ENCODE data around the gene DZIP1. TPM values are rescaled to one million over a fixed set of nuclear protein-coding genes. Genes with fewer than 3 reads are reported as not detected.
A peak's percentile ranks its signal among the peaks of the same experiment; 100 is the strongest.

DZIP1 gene
- total and polyA plus RNA-seq, 2 of the 13 experiments (the other 11 are each of a cell fraction or from before 2014, with no cell fraction given): 11.0 to 36.7 TPM

DNA sequence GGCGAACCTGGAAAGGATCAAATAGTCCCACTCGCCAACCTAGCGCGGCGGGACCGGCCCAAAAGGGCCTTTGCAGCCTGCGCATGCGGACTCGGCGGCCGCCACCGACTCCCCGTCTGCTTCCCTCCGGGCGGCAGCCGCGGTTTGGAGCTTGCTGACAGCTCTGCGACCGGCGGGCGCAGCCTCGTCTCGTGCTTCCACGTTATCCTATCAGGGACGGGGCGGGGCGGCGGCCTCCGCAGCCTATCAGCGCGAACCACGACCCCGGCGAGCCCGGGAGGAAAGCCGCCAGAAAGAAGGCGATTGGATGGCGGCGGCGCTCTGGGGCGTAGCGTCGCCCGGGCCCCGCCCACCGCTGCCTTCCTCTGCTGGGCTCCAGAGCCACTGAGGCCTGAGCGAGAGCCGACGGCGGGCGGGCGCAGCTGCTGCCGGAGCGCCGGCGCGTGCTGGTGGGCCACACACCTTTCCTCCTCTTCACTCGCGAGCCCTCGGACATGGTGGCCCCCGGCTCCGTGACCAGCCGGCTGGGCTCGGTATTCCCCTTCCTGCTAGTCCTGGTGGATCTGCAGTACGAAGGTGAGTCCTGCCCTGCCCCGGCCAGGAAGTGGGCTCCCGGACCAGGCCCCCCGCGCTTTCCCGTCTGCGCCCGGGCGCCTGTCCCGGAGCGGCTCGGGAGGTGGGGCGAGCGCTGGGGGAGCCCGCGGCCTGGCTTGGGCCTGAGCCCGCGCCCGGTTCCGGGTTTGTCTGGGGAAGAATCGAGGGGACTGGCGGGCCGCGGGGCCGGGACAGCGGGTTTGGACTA, 32.5 kb upstream of the DZIP1 start, which contains the start of gene DNAJC3 (continued):
- TF ChIP-seq, protein P1, sequence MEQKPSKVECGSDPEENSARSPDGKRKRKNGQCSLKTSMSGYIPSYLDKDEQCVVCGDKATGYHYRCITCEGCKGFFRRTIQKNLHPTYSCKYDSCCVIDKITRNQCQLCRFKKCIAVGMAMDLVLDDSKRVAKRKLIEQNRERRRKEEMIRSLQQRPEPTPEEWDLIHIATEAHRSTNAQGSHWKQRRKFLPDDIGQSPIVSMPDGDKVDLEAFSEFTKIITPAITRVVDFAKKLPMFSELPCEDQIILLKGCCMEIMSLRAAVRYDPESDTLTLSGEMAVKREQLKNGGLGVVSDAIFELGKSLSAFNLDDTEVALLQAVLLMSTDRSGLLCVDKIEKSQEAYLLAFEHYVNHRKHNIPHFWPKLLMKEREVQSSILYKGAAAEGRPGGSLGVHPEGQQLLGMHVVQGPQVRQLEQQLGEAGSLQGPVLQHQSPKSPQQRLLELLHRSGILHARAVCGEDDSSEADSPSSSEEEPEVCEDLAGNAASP (CRISPR knock-in tag; IDR thresholded peaks at IDR 0.05; ENCODE audit: borderline replicate concordance): no peak; the same call in 1 of the 2 replicates
- no peak for TF ChIP-seq FOSL1 (CRISPR knock-in tag; IDR thresholded peaks at IDR 0.05; ENCODE audit: borderline replicate concordance)
- TF ChIP-seq HMGA1 (CRISPR knock-in tag; conservative IDR thresholded peaks at IDR 0.05): no peak
- TF ChIP-seq, protein P2, sequence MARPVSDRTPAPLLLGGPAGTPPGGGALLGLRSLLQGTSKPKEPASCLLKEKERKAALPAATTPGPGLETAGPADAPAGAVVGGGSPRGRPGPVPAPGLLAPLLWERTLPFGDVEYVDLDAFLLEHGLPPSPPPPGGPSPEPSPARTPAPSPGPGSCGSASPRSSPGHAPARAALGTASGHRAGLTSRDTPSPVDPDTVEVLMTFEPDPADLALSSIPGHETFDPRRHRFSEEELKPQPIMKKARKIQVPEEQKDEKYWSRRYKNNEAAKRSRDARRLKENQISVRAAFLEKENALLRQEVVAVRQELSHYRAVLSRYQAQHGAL (CRISPR knock-in tag; IDR thresholded peaks at IDR 0.05; ENCODE audit: not compliant biosample characterization): no peak
- TF ChIP-seq MATR3 (CRISPR knock-in tag; IDR thresholded peaks at IDR 0.05): no peak
- TF ChIP-seq, protein P3, sequence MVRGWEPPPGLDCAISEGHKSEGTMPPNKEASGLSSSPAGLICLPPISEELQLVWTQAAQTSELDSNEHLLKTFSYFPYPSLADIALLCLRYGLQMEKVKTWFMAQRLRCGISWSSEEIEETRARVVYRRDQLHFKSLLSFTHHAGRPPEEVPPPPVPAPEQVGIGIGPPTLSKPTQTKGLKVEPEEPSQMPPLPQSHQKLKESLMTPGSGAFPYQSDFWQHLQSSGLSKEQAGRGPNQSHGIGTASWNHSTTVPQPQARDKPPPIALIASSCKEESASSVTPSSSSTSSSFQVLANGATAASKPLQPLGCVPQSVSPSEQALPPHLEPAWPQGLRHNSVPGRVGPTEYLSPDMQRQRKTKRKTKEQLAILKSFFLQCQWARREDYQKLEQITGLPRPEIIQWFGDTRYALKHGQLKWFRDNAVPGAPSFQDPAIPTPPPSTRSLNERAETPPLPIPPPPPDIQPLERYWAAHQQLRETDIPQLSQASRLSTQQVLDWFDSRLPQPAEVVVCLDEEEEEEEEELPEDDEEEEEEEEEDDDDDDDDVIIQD (CRISPR knock-in tag; IDR thresholded peaks at IDR 0.05; ENCODE audit: low read depth): peak; percentile 65; the same call in 1 of the 2 replicates
- TF ChIP-seq, protein P4, sequence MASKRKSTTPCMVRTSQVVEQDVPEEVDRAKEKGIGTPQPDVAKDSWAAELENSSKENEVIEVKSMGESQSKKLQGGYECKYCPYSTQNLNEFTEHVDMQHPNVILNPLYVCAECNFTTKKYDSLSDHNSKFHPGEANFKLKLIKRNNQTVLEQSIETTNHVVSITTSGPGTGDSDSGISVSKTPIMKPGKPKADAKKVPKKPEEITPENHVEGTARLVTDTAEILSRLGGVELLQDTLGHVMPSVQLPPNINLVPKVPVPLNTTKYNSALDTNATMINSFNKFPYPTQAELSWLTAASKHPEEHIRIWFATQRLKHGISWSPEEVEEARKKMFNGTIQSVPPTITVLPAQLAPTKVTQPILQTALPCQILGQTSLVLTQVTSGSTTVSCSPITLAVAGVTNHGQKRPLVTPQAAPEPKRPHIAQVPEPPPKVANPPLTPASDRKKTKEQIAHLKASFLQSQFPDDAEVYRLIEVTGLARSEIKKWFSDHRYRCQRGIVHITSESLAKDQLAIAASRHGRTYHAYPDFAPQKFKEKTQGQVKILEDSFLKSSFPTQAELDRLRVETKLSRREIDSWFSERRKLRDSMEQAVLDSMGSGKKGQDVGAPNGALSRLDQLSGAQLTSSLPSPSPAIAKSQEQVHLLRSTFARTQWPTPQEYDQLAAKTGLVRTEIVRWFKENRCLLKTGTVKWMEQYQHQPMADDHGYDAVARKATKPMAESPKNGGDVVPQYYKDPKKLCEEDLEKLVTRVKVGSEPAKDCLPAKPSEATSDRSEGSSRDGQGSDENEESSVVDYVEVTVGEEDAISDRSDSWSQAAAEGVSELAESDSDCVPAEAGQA (IDR thresholded peaks at IDR 0.05; ENCODE audit: low read depth): no peak
- TF ChIP-seq, protein P4 (CRISPR knock-in tag; IDR thresholded peaks at IDR 0.05; ENCODE audit: borderline replicate concordance): peak; percentile 93
- peak; percentile 43; the same call in 1 of the 2 replicates for TF ChIP-seq CAMTA2 (CRISPR knock-in tag; IDR thresholded peaks at IDR 0.05; ENCODE audit: borderline replicate concordance)
- TF ChIP-seq ZNF10 (CRISPR knock-in tag; IDR thresholded peaks at IDR 0.05; ENCODE audit: borderline replicate concordance, low read depth): no peak
- TF ChIP-seq ZNF431 (CRISPR knock-in tag; IDR thresholded peaks at IDR 0.05; ENCODE audit: borderline replicate concordance, low read depth): no peak
- no peak for TF ChIP-seq CENPT (CRISPR knock-in tag; IDR thresholded peaks at IDR 0.05; ENCODE audit: low read depth)
- no peak; the same call in 1 of the 2 replicates for TF ChIP-seq ZNF225 (CRISPR knock-in tag; IDR thresholded peaks at IDR 0.05)
- TF ChIP-seq NCOA5 (CRISPR knock-in tag; IDR thresholded peaks at IDR 0.05): no peak
- no peak for TF ChIP-seq ZNF672 (CRISPR knock-in tag; IDR thresholded peaks at IDR 0.05)
- peak; percentile 68; the same call in 1 of the 2 replicates for TF ChIP-seq YEATS2 (CRISPR knock-in tag; IDR thresholded peaks at IDR 0.05; ENCODE audit: borderline replicate concordance)
- peak; percentile 65; the same call in 1 of the 2 replicates for TF ChIP-seq ZNF329 (CRISPR knock-in tag; IDR thresholded peaks at IDR 0.05; ENCODE audit: low read depth)
- no peak; the same call in 1 of the 2 replicates for TF ChIP-seq ZNF616 (CRISPR knock-in tag; IDR thresholded peaks at IDR 0.05; ENCODE audit: low read depth)
- TF ChIP-seq CCAR2 (optimal IDR thresholded peaks at IDR 0.05; ENCODE audit: low read depth, low read length): no peak
- TF ChIP-seq BHLHE40 (IDR thresholded peaks at IDR 0.05; ENCODE audit: low read length): peak; percentile 85

Measured in HepG2 (cell line).